ENCODE measurements around the gene LCTL.

The LCTL gene

DNA sequence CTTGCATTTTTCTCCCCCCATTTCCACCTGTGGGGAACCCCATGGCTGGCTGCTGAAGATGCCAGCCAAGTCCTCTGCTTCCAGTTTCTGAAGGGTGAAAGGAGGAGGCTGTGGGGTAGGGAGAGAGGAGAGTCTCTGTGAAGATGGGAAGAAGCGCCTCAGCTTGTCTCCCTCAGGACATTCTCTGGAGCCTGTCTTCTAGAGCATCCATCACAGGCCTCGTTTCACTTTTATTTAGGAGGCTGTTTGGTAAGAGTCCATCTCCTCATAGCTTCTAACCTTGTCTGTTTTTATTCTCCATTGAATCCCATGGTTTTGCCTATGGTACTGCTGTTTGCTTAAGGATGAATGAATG, 8.8 kb upstream of the LCTL start:
- TF ChIP-seq TAF1 (IDR thresholded peaks at IDR 0.05; ENCODE audit: borderline replicate concordance, insufficient read depth, low read length) (no peak), SIN3A (IDR thresholded peaks at IDR 0.05; ENCODE audit: borderline replicate concordance, insufficient read depth, low read length) (no peak), FOXP2 (optimal IDR thresholded peaks at IDR 0.05; ENCODE audit: borderline replicate concordance, extremely low read depth, extremely low read length, insufficient read depth) (no peak), POLR2AphosphoS5 (IDR thresholded peaks at IDR 0.05; ENCODE audit: low read depth, low read length) (no peak)
- TF ChIP-seq, protein P1, sequence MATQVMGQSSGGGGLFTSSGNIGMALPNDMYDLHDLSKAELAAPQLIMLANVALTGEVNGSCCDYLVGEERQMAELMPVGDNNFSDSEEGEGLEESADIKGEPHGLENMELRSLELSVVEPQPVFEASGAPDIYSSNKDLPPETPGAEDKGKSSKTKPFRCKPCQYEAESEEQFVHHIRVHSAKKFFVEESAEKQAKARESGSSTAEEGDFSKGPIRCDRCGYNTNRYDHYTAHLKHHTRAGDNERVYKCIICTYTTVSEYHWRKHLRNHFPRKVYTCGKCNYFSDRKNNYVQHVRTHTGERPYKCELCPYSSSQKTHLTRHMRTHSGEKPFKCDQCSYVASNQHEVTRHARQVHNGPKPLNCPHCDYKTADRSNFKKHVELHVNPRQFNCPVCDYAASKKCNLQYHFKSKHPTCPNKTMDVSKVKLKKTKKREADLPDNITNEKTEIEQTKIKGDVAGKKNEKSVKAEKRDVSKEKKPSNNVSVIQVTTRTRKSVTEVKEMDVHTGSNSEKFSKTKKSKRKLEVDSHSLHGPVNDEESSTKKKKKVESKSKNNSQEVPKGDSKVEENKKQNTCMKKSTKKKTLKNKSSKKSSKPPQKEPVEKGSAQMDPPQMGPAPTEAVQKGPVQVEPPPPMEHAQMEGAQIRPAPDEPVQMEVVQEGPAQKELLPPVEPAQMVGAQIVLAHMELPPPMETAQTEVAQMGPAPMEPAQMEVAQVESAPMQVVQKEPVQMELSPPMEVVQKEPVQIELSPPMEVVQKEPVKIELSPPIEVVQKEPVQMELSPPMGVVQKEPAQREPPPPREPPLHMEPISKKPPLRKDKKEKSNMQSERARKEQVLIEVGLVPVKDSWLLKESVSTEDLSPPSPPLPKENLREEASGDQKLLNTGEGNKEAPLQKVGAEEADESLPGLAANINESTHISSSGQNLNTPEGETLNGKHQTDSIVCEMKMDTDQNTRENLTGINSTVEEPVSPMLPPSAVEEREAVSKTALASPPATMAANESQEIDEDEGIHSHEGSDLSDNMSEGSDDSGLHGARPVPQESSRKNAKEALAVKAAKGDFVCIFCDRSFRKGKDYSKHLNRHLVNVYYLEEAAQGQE (IDR thresholded peaks at IDR 0.05; ENCODE audit: insufficient read depth in 1 of 2, low read depth in 2 of 2, low read length in 2 of 2), result no peak

DNA sequence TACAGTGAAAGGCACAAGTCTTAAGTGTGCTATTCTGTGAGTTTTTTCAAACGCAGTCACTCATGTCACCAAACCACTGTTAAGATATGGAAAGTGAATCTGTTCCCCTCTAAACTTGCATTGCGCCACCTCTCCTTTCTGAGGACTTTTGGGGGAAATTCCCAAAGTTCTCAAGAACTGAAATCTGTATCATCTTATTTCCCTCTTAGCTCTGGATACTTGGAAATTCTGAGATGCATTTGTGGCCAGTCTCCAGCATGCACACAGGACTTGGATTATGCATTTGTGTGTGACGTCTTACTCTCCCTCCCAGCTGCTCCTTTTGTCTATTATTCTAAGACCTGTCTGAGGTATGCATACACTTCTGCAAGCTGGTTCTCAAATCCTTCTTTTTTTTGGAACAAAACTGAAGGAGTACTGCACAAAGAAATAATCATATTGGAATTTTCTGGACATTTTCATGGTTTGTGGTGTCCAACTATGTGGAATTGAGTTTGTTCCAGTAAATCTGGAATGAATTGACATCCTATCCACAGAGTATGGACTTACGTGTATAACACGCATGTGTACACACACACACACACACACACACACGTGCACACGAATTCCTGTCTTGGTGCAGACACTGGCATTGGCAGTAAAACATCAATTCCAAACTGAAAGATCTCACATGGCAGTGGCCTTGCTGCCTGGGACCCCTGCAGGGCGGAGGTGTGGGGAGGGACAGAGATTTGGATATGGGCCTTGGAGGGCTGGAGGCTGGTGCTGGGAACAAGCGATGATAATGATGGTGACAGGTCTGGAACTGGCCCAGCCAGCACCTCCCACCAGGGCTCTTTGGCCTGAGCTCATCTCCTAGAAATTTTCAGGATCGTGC, 8.2 kb upstream of the LCTL start:
- TF ChIP-seq, protein P1 (IDR thresholded peaks at IDR 0.05; ENCODE audit: insufficient read depth in 1 of 2, low read depth in 2 of 2, low read length in 2 of 2), result no peak
- TF ChIP-seq POLR2AphosphoS5 (IDR thresholded peaks at IDR 0.05; ENCODE audit: low read depth, low read length) (no peak), TAF1 (IDR thresholded peaks at IDR 0.05; ENCODE audit: borderline replicate concordance, insufficient read depth, low read length) (no peak), SIN3A (IDR thresholded peaks at IDR 0.05; ENCODE audit: borderline replicate concordance, insufficient read depth, low read length) (no peak), FOXP2 (optimal IDR thresholded peaks at IDR 0.05; ENCODE audit: borderline replicate concordance, extremely low read depth, extremely low read length, insufficient read depth) (no peak)

DNA sequence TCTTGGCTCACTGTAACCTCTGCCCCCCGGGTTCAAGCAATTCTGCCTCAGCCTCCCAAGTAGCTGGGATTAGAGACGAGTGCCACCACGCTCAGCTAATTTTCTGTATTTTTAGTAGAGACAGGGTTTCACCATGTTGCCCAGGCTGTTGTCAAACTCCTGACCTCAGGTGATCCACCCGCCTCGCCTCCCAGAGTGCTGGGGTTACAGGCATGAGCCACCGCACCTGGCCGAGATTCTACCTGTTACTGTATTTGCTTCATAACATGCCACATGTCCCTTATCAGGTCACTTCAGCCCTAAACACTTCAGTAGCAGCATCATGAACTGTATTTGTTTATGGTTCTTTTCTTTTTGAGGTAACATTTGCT, 7.5 kb upstream of the LCTL start:
- no peak for TF ChIP-seq FOXP2 (optimal IDR thresholded peaks at IDR 0.05; ENCODE audit: borderline replicate concordance, extremely low read depth, extremely low read length, insufficient read depth)
- TF ChIP-seq, protein P1 (IDR thresholded peaks at IDR 0.05; ENCODE audit: insufficient read depth in 1 of 2, low read depth in 2 of 2, low read length in 2 of 2), result no peak
- no peak for TF ChIP-seq POLR2AphosphoS5 (IDR thresholded peaks at IDR 0.05; ENCODE audit: low read depth, low read length)
- no peak for TF ChIP-seq SIN3A (IDR thresholded peaks at IDR 0.05; ENCODE audit: borderline replicate concordance, insufficient read depth, low read length)
- no peak for TF ChIP-seq TAF1 (IDR thresholded peaks at IDR 0.05; ENCODE audit: borderline replicate concordance, insufficient read depth, low read length)

DNA sequence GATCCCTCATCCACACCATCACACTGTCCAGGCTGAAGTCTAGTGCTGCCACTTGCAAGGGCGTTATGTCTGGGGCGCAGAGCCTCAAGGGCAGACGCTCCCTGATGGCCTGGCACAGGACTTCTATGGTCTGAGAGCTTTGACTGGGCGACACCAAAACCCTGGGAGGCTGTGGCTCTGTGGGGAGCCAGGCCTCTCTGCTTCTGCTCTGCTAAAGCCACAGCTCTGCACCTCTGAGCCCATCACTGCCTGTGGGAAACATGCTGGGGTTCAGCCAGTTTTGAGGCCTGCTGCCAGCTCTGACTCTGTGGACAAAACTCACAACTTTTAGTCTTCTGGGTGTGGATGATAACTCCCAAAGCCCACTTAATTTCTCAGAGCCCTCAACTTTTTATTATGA, 6.3 kb upstream of the LCTL start:
- TF ChIP-seq POLR2AphosphoS5 (IDR thresholded peaks at IDR 0.05; ENCODE audit: low read depth, low read length) (no peak), TAF1 (IDR thresholded peaks at IDR 0.05; ENCODE audit: borderline replicate concordance, insufficient read depth, low read length) (no peak), FOXP2 (optimal IDR thresholded peaks at IDR 0.05; ENCODE audit: borderline replicate concordance, extremely low read depth, extremely low read length, insufficient read depth) (no peak), SIN3A (IDR thresholded peaks at IDR 0.05; ENCODE audit: borderline replicate concordance, insufficient read depth, low read length) (no peak)
- TF ChIP-seq, protein P1 (IDR thresholded peaks at IDR 0.05; ENCODE audit: insufficient read depth in 1 of 2, low read depth in 2 of 2, low read length in 2 of 2), result no peak
